ENCODE results near the gene CXorf65.

The CXorf65 gene

DNA sequence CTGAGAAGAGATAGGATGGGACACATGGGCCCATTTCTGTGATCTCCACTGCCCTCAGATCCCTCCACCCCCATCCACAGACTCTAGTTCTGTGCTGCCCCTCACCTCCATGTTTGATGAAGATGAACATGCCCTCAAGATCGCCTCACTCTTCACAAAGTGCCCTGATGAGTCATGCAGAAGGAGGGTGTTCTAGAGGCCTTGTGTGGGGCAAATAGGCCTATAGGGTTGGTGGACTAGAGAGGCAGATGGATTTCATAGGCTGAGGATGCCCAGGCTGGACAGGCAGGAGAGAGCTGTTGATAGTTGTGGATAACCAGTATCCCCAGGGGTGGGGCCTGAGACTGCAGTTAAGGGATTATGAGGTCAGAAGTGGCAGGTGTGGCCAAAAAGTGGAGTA, at the start of gene CXorf65:
Gene CXorf65, minus strand, starts transcription at position 314 of the 400 bp plus-strand sequence. Its CDS starts 184 bp downstream, at position 130.
- no peak for DNase-seq (ENCODE audit: low read depth in 2 of 2, low spot score in 1 of 2)

DNA sequence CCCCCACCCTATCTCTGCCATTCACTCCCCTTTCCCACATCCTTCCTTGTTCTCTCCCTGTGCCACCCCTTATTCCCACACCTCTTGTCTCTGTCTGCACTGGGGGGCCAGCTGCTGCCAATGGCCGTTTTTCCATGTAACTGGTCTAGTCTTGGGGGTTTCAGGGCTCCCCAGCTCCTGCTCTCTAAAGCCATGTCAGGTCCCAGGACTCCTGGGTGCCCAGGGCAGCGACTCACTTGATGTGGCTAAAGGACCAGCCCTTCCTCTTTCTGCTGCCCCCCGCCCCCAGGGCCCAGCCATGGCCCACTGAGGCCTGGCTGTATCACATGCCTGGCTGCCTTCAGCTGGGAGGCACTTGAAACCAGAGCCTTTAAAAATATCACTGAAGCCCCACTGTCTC, 48.1 kb upstream of the CXorf65 start:
- no peak for DNase-seq (ENCODE audit: low read depth in 2 of 2, low spot score in 1 of 2)

DNA sequence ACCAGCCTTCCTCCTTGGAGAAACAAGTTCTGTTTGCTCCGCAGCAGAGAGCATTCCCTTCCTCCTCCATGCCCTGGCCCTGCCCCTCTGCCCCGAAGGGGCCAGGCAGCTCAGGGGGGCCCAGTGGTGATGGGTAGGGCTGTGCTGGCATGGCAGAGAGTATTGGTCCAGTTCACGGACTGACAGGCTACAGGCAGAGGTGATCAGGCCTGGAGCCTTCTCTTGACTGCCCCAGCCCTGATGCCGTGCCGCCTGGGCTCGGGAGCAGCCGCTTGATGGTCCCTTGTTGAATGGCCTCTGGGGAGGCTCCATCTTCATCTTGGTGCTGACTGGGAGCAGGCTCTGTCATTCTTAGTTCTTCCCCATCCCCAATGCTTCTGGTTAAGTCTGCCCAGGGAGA, 47.7 kb upstream of the CXorf65 start:
- no peak for DNase-seq (ENCODE audit: low read depth in 2 of 2, low spot score in 1 of 2)

DNA sequence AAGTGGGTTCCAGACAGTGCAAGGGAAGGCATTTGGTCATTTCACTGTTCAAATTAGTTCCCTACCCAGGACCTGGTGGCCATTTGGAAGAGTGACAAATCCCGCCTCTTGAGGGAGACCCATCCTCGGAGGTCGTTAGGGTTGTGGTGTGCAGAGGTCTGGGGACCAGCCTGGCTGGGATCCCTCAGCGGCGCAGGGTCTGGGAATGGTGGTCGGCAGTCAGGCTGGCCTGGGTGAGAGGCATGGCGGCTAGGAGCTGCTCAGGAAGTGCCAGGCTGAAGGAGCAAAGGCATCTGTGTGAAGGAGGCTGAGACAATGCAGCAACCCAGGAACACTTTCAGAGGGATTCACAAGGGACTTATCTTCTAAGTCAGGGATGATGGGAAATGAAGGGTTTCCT, 44.8 kb upstream of the CXorf65 start:
- no peak for DNase-seq (ENCODE audit: low read depth in 2 of 2, low spot score in 1 of 2)

DNA sequence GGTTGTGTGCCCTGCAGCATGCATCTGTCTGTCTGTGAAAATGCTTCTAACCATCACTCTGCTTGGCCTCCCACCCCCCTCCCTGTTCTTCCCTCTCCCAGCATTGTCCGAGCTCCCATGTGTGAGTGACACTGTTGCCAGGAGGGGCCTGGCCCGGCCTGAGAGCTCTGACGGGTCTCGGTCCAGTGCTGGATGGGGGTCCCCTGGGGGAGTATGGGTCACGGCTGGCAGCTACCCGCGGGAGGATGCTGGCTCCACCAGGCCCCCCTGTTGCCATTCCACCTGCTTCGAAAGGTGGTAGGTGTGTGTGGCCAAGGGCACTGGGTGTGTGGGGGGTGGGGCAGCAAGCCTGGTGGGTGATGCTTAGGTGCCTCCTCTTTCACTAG, 41.7 kb upstream of the CXorf65 start:
- DNase-seq (ENCODE audit: low read depth in 2 of 2, low spot score in 1 of 2), result no peak

DNA sequence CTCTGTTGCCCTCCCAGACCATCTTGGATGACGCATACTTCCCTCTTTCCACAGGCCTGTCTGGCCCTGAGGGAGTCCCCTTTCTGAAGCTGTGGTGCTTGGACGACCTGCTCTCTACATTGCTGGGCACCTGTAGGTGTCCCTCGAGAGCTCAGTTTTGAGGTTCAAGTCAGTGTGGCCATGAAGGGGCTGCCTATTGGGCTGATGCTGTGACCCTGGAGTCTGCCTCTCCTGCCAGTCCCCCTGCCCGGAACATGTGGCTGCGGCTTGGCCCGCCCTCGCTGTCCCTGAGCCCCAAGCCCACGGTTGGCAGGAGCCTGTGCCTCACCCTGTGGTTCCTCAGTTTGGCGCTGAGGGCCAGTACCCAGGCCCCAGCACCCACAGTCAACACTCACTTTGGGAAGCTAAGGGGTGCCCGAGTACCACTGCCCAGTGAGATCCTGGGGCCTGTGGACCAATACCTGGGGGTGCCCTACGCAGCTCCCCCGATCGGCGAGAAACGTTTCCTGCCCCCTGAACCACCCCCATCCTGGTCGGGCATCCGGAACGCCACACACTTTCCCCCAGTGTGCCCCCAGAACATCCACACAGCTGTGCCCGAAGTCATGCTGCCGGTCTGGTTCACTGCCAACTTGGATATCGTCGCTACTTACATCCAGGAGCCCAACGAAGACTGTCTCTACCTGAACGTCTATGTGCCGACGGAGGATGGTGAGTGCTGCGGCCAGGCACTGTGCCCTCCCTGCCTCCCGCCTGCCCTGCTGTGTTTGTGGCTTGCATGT, 41.1 kb upstream of the CXorf65 start:
- no peak for DNase-seq (ENCODE audit: low read depth in 2 of 2, low spot score in 1 of 2)

DNA sequence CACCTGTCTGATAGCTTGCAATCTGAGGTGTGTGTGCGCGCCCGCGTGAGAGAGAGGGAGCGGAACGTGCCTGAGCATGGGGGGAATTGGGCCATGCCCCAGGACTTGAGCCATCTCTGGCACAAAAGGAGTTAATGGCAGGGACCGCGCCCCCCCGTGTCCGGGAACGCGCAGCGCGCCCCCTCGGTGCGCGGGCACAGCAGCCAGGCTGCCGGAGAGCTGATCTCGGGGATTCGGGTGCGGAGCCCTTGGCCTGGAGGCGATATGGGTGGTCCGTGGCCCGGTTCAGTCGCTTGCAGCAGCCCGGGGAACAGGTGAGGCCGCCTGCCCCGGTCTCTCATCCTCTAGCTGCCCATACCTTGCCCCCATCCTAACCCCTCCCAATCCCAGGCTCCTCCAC, 38.1 kb upstream of the CXorf65 start, which contains the start of gene NLGN3:
Gene NLGN3, plus strand, starts transcription at position 191 of the 400 bp plus-strand sequence. CDS start 2,909 bp downstream, outside the sequence.
- DNase-seq (ENCODE audit: low read depth in 2 of 2, low spot score in 1 of 2), result no peak

DNA sequence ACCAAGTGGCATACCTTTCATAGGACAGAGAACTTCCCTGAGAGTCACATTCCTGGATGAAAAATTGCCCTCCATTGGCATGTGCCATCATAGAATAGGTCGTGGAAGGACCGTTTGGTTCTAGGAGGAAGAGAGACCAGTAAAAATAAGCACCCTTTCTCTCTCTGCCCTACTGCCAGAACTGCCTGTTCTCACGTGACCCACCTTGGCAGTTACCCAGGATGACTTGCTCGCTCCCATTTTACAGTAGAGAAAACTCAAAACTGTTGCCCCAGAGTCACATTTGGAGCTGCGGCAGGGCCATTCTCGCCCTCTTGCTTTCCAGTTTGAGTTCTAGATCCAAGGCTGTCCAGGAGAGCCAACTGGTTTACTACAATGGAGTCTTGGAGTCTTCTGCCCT, 37.0 kb upstream of the CXorf65 start:
- DNase-seq (ENCODE audit: low read depth in 2 of 2, low spot score in 1 of 2), result no peak

DNA sequence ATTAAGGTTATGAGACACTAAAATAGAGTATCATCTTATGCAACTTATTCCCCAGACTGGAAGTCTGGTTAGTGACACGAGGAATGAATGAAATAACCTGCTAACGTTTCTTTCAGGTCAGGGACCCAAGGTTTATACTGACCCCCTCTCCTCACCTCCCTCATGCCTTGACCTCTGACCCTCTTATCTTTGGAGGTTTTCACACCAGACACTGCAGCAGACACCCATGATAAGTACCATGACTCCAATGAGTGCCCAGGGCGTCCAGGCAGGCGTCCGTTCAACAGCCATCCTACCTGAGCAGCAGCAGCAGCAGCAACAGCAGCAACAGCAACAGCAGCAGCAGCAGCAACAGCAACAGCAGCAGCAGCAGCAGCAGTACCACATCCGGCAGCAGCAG, 33.9 kb upstream of the CXorf65 start:
- DNase-seq (ENCODE audit: low read depth in 2 of 2, low spot score in 1 of 2), result no peak

DNA sequence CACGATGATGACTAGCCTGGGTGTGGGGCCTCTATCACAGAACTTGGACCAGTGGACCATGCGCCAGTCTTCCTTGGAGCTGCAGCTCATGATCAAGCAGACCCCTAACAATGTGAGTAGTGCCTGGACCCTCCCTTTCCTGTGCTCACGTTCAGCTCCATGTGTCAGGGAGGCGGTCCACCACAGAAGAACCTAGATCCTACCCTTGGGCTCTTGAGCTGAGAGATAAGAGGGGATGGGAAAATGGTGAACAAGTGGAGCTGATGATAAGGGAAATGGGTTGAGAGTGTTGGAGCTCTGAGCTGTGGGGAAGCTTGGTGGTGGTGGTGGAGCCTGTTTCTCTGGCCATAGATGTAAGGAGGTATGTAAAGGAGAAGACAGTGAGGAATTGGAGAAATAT, 25.0 kb upstream of the CXorf65 start:
- DNase-seq (ENCODE audit: low read depth in 2 of 2, low spot score in 1 of 2), result no peak

DNA sequence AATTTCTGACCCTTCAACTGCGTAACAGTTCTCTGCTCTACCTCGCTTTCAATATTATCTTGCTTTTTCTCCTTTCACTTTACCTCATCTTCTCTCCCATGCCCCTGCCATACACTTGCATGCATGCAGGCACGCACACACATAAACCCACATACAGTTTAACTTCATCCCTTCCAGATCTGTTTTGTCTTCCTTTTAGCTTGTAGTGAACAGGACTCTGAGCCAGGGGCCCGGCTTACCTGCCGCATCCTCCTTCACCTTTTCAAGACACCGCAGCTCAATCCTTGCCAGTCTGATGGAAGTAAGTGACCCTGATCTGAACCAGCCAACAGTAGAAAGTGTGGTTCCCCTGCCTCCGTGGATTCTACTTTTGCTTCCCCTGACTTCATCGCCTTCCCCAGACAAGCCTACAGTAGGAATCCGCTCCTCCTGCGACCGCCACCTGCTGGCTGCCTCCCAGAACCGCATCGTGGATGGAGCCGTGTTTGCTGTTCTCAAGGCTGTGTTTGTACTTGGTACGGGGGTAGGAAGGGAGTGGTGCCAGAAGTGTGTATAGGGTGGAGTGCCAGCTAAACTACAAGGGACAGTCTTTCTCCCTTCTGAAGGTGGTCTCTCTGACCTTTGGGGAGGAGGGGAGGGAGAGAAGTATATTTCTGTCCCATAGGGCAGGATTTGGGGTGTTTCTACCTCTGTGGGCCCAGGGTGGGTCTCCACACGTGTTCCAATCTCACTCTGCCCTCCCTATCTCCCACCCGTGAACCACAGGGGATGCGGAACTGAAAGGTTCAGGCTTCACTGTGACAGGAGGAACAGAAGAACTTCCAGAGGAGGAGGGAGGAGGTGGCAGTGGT, 22.6 kb upstream of the CXorf65 start:
- peak; percentile 52 to 55 for DNase-seq (ENCODE audit: low read depth in 2 of 2, low spot score in 1 of 2)

DNA sequence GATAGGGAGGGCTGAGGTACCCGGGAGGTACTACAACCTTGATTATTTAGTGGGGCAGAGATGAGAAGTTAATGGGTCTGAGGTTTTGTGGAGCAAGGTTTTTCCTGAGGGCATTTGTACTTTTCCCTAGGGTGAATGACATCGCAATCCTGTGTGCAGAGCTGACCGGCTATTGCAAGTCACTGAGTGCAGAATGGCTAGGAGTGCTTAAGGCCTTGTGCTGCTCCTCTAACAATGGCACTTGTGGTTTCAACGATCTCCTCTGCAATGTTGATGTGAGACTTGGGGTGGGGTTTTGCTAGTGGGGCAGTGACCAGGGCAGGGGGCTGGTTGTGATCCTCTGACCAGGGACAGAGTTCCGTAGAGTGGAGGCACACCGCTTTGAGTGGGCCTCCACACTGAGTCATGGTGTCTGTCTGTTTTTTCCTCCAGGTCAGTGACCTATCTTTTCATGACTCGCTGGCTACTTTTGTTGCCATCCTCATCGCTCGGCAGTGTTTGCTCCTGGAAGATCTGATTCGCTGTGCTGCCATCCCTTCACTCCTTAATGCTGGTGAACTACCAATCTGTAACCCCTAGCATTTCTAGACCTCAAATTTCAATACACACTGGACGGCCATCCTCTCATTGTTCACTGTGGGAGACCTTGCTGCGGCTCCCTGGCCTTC, 21.8 kb upstream of the CXorf65 start:
- DNase-seq (ENCODE audit: low read depth in 2 of 2, low spot score in 1 of 2), result no peak

DNA sequence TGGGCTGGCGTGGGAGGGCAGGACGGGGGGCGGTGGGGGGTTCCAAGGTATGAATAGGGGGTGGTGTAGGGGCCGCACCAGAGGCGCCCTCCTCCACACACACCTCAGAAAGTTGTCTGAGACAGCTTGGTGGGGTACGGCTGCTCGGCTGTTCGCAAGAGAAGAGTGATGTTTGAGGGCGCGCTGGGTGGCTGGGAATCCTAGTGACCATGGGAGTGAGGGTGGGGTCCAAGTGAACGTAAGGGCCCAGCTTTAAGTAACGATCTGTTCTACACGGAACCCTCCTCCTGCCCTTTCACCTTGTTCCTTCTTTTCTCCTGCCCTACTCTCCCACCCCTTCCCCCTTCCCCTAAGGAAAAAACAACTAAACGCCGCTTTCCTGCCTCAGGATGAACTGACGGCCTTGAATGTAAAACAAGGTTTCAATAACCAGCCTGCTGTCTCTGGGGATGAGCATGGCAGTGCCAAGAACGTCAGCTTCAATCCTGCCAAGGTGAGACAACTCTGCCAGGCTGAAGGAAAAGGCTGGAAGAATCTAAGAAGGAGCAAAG, 12.5 kb upstream of the CXorf65 start:
- no peak for DNase-seq (ENCODE audit: low read depth in 2 of 2, low spot score in 1 of 2)

DNA sequence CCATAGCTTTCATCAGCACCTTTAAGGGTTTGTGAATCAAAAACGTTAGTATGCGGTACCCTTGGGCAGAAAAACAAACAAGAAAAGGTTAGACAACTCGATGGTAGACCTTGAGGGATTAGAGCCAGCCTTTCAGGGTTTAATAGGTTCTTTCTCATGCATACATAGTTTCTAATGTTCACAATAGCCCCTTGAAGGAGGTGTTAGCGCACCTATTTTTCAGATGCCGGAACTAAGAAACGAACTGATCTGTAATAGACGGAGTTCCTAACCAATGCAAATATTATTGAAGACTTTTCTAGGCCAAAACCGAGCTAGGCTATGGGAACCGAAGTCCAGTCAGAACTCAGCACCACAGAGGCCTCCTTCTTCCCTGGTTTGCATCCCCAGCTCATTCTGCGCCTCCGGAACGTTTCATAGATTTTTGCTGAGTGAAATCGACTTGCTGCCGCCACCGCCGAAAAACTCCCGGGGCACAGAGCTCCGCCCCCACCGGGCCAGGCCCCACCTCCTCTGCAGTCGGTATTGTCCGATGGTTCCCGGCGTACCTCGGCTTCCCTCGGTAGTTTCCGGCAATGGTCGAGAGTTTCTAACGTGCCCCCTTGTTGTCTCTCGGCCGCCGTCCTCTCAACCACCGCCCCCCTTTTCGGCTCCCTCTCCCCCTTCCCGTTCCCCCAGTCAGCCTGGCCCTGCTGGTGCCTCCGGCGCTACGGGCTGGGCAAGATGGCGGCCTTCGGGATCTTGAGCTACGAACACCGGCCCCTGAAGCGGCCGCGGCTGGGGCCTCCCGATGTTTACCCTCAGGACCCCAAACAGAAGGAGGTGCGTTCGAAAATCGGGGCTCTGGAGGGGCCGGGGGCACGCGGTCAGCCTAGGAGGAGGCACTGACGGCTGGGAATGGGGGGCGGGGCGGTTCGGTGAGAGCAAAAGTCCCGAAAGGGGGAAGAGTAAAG, 11.8 kb upstream of the CXorf65 start, which contains the start of gene MED12:
Gene MED12, plus strand, starts transcription at position 565 of the 953 bp plus-strand sequence. Its CDS starts 159 bp downstream, at position 724.
- peak; percentile 52 to 68 for DNase-seq (ENCODE audit: low read depth in 2 of 2, low spot score in 1 of 2)

DNA sequence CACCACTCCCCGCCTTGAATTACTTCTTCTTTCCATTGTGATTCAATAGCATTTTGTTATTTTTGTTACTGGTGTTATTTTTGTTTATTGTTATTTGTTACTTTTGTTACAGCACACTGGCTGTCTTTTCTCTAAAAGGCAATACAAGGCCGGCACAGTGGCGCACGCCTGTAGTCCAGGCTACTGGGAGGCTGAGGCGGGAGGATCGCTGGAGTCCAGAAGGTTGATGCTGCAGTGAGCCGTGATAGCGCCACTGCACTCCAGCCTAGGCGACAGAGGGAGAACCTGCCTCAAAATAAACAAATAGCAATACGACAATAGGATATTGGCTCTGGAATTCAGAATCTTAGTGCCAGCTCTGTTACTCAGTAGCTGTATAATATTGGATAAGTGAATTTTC, 10.8 kb upstream of the CXorf65 start:
- no peak for DNase-seq (ENCODE audit: low read depth in 2 of 2, low spot score in 1 of 2)

DNA sequence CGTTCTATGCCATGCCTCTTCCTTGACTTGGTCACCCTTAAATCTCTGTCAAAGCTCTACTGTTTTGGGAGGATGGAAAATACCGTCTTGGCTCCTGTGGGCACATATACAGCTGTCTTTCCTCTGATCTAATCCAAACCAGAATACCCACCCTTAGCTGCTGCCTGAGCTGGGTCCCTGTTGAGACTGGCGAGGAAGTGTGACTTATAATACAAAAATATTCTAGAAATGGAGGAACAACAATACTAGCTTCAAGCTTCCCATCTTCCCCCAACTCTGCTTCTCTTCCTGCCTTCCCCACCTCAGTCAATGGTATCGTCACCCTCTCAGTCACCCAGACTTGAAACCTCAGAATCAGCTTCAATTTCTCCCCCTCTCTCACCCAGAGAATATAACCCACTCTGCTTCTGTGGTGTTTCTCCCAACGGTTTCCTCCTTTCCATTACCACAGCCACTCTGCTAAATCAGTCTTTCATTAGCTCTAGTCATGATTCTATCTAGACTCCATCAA, 5.4 kb upstream of the CXorf65 start:
- no peak for DNase-seq (ENCODE audit: low read depth in 2 of 2, low spot score in 1 of 2)

DNA sequence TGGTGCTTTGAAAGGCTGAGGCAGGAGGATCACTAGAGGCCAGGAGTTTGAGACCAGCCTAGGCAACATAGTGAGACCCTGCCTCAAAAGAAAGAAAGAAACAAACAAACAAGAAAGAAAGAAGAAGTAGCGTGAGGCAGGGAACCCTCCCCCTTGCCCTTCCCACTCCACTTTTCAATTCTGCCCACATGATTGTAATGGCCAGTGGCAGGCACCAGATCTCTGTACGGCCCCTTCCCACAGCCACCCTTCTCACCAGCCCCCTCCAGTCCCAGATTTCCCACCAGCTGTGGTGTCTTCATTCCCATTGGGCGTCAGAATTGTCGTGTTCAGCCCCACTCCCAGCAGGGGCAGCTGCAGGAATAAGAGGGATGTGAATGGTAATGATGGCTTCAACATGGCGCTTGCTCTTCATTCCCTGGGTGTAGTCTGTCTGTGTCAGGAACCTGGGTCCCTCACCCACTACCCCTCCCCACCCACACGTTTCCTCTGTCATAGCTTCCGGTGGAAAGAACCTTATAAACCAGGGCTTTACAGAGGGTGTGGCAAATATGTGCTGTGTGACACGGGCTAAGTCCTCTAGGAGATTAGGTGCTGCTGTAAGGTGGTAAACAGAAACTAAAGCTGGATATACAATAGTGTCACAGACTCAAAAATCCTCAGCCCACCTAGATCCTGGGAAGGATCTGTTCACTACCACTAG, 4.8 kb upstream of the CXorf65 start, which contains the start of gene IL2RG:
Gene IL2RG, minus strand, starts transcription at position 437 of the 703 bp plus-strand sequence. Its CDS starts 38 bp downstream, at position 399.
- DNase-seq (ENCODE audit: low read depth in 2 of 2, low spot score in 1 of 2), result peak; percentile 54 to 70

DNA sequence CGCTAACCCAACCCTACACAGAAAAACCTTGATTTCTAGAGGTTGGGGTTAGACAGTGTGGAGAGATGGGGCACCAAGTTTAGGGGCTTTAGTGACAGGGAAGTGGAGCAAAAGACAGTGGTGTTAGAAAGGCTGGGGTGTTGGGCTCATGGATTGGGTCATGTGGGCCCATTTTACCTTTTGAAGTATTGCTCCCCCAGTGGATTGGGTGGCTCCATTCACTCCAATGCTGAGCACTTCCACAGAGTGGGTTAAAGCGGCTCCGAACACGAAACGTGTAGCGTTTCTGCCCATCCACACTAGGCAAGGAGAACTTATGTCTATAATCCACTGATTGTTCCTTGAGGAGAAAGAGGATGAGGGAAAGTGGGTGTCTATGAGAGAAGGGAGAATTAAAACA, 2.5 kb upstream of the CXorf65 start:
- DNase-seq (ENCODE audit: low read depth in 2 of 2, low spot score in 1 of 2), result no peak

DNA sequence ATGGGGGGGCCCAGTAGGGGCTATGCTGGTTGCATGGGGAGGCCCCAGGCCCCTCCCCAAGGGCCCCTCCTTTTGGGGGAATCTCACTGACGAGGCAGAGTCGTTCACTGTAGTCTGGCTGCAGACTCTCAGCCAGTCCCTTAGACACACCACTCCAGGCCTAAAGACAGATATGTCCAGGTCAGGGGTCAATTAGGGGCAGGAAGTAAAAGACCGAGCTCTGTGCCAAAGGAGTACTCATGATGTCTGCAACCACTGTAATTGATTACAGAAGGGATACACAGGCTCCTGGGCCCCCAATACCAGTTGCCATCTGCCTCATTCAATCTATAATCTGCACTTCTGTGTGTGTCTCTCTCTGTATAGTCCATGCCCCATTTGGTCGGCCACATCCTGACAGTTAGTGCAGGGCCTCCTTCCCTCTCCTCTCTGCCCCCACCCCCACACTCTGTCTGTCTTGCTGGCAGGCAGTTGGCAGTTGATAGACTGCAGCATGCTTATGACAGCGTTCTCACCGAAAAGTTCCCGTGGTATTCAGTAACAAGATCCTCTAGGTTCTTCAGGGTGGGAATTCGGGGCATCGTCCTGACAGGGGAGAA, 1.3 kb upstream of the CXorf65 start:
- DNase-seq (ENCODE audit: low read depth in 2 of 2, low spot score in 1 of 2), result no peak
